GM13976 (cell line): Measurements from ENCODE around the gene MZF1.
"Not testable (repeated sequence)": the region's sequence is repeated elsewhere in the genome, so short reads cannot be mapped to it uniquely, and the experiment has no call there.

Experiments used
- DNase-seq: peaks from one replicate; pipeline ENCODE4 v3.0.0; 2012; ENCODE audit warnings: low spot score
- in situ Hi-C: fragments of 300-500 bp; cut with MboI; formaldehyde crosslinking; loops from one replicate; pipeline ENCODE4 v1.12.0; 2022; ENCODE audit warnings: low sequenced_read_pairs, mixed read lengths, inconsistent platforms; ENCODE audit not compliant: unreplicated experiment
- TF ChIP-seq, protein P1 (sequence below): IDR thresholded peaks from 2 replicates; pipeline ENCODE4 v1.5.1; 2012; ENCODE audit warnings: borderline replicate concordance, mild to moderate bottlenecking; ENCODE audit not compliant: insufficient read depth; ENCODE audit errors: extremely low read depth, missing control alignments, control extremely low read depth

Gene MZF1

DNA sequence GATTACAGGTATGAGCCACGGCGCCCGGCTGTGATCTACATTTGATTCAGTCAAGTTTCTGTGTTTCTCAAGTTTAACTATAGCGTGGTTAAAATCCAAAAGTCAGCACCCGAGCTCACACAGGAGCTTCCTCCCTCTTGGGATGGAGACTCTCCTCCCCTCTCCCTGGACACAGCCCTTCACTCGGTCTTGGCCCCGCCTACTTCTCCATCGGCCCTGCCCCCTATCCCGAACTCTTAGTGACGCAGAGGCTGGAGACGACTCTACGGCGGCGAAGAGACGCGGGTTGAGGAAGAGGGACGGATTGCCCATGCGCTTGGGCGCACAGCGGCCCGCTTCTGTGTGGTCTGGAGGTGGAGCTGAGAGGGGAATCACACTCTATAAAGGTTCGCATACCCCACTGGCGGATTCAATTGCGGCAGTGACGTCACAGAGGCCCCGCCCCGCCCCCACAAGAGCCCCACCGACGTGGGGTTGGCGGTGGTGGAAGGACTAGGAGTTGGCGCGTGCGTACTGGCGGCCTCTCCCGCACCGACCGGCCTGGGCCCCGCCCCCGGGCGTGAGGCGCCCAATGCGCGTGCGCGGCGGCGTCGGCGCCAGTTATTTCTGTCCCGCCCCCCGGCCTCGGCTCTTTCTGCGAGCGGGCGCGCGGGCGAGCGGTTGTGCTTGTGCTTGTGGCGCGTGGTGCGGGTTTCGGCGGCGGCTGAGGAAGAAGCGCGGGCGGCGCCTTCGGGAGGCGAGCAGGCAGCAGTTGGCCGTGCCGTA, 29.1 kb downstream of the MZF1 start, which contains the start of gene TRIM28:
Gene TRIM28 (plus strand): TSS at position 239 of the 765 bp plus-strand sequence. CDS start 694 bp downstream, outside the sequence.
- DNase-seq, result peak; percentile 100
- TF ChIP-seq, protein P1, sequence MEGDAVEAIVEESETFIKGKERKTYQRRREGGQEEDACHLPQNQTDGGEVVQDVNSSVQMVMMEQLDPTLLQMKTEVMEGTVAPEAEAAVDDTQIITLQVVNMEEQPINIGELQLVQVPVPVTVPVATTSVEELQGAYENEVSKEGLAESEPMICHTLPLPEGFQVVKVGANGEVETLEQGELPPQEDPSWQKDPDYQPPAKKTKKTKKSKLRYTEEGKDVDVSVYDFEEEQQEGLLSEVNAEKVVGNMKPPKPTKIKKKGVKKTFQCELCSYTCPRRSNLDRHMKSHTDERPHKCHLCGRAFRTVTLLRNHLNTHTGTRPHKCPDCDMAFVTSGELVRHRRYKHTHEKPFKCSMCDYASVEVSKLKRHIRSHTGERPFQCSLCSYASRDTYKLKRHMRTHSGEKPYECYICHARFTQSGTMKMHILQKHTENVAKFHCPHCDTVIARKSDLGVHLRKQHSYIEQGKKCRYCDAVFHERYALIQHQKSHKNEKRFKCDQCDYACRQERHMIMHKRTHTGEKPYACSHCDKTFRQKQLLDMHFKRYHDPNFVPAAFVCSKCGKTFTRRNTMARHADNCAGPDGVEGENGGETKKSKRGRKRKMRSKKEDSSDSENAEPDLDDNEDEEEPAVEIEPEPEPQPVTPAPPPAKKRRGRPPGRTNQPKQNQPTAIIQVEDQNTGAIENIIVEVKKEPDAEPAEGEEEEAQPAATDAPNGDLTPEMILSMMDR, result no peak
- in situ Hi-C loops, result no loop called here

DNA sequence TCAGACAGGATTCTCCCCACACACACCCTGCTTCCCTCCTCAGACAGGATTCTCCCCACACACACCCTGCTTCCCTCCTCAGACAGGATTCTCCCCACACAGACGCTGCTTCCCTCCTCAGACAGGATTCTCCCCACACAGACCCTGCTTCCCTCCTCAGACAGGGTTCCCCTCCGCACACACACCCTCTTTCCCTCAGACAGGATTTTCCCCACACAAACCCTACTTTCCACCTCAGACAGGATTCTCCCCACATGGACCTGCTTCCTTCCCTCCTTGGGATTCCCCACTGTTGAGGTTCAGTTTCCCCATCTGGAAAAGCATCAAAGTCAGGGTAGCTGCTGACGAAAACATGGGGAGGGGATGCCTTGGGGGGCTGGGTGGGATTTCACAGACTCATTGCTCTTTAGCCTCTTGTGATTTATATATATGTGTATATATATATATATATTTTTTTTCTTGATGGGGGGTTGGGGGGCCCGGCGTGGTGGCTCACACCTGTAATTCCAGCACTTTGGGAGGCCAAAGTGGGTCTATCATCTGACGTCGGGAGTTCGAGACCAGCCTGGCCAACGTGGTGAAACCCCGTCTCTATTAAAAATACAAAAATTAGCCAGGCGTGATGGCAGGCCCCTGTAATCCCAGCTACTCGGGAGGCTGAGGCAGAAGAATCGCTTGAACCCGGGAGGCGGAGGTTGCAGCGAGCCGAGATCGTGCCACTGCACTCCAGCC, 30.3 kb downstream of the MZF1 start:
- DNase-seq, in situ Hi-C loops: not testable (repeated sequence)

DNA sequence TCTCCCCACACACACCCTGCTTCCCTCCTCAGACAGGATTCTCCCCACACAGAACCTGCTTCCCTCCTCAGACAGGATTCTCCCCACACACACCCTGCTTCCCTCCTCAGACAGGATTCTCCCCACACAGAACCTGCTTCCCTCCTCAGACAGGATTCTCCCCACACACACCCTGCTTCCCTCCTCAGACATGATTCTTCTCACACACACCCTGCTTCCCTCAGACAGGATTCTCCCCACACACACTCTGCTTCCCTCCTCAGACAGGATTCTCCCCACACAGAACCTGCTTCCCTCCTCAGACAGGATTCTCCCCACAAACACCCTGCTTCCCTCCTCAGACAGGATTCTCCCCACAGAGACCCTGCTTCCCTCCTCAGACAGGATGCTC, 34.0 kb downstream of the MZF1 start:
- DNase-seq, in situ Hi-C loops: not testable (repeated sequence)

DNA sequence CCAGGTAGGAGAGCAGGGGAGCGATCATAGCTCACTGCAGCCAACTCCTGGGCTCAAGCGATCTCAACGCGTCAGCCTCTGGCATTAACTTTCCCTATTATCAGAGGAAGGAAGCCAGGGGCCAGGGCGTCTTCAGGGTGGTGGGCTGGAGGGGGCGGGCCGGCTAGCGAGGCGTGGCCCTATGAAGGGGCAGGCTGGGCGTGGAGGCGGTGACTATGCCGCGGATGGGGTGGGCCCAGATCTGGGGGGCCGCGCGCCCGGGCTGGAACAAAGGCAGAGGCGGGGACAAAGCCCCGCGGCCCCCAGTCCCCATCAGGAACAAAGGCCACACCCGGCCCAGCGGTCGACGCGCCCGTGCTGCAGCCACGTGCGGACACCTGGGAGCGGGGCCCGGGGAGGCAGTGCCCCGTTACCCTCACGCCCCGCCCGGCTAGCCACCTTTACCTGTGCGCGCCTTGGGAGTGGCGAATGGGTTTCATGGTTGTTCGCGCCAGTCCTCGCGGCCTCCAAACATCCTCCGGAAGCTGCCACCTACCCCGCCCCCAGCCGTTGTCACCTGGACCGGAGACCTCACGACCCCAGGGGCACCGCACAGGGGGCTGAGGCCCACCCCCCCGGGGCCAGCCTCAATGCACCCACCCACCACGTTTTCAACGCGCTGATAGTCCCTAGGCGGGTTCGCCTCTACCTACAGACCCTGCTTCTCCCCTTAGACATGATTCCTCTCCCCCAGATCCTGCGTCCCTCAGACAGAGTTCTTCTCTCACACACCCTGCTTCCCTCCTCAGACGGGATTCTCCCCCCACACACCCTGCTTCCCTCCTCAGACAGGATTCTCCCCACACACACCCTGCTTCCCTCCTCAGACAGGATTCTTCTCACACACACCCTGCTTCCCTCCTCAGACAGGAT, 34.6 kb downstream of the MZF1 start:
- peak; percentile 57 for DNase-seq
- in situ Hi-C loops, result no loop called here
- TF ChIP-seq, protein P1, result no peak

DNA sequence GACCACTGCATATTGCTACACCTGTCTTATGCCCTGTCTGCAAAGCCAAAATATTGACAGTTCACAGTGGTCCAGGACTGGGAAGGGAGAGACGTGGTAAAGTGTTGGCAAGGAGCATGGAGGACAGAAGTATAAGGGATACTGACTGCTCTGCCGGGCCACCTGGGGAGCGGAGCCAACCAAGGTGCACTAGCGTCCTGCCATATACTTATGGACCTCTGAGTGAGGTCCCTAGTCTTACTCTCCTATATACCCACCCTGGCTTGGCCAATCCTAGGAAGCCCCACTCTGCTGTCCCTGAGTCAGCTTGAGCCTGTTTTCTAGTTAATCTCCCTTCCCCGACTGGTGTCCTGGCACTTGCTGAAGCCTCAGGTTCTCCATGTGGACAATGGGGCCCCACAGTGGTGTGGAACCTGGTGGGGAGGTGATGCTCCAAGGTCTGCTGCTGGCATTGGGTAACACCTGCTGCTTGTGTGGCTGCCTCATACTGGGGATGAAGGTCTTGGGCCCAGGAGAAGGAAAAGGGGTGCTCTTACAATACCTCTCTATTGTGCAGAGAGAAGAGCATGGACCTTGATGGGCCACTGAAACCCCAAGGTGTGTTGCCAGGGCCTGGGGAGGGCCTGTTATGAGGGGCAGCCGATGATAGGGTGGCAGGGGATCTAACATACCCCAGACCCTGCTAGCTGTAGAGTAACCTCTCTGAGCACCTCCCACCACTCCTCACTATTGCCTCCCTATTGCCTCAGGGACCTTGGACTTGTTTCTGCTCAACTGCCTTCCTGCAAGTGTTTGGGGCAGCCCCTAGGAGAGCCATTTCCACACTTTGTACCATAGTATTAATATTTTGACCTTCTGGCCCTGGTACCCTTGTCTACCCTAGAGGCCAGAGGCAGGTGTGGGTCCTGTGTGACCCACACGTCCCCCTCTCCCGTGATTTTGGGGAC, 36.0 kb downstream of the MZF1 start:
- DNase-seq, result no peak
- TF ChIP-seq, protein P1, result no peak
- in situ Hi-C loops, result no loop called here

DNA sequence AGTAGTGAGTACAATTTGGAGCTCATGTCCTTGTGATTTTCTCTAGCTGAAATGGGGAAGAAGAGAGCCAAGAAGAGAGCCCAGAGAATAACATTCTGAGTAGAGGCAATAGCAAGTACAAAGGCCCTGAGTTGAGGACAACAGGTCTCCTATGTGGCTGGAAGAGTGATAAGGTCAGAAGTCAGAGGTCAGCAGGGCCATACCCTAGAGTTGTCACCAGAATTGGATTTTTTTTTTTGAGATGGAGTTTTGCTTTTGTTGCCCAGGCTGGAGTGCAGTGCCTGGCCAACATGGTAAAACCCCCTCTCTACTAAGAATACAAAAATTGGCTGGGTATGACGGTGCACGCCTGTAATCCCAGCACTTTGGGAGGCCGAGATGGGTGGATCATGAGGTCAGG, 37.3 kb downstream of the MZF1 start:
- no peak for DNase-seq
- TF ChIP-seq, protein P1, result no peak
- in situ Hi-C loops, result no loop called here
